NCI-H1930 (cell line): ENCODE data around the gene ENOX1.

Experiments used
- DNase-seq, 2 experiments: peaks; one replicate each; lab custom pipeline; 2025; lab: John Stamatoyannopoulos, UW

Gene ENOX1

DNA sequence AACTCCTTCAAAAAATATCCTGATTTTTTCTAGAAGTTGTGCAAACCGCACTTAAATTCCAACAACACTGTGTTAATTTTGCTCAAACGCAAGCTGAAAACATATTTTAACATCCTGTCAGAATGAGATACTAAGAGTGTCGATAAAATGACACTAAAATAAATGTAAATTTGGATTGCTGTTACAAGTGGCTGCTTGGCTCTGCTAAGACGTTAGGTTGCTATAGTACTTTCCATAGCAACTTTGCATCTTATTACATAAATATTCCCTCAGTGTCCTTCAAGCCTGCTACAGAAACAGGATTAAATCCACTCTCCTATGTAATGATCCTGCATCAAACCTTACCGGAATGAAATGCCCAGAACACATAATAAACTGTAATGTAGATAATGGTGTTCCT, 471.2 kb downstream of the ENOX1 start:
- DNase-seq = no peak

DNA sequence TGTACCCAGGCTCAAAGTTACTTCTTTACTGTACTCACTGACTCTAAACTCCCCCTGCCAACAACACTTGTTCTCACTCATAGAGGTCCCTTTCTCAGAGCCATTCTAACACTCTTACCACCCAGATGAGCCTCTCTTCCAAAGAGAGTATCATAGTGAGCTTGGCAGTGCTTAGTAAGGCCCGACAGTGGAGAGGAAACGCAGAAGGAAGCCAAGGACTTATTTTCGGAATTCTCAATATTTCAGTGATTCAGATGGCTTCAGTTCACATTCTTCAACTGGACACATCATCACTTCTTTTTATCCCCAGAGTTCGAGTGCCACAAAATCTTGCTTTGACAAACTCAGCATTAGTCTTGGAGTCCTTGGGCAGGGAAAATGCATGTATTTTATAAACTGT, 477.5 kb downstream of the ENOX1 start:
- no peak for DNase-seq

DNA sequence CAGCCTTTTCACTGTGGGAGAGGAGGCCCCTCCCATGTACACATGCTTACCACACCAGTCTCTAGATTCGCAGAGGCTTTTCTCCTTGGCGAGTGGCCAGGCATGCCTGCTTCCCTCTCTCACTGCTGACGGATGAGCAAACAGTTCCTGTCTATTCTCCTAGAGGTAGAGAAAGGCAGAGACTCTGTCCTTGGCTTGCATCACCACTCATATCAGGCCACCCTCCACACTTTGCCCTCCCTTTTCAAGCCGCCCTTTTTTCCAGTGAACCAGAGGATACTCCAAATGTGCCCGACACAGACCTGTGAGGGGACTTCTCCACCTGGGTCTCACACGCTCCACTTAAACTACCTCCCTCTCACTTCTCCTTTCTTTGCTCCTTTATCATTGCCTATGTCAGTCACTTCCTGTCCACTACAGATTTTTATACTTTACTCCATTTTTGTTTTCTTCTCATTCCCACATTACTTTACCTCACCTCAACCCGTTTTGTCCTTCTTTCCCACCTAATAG, 478.8 kb downstream of the ENOX1 start:
- peak; percentile 17 to 63 for DNase-seq

DNA sequence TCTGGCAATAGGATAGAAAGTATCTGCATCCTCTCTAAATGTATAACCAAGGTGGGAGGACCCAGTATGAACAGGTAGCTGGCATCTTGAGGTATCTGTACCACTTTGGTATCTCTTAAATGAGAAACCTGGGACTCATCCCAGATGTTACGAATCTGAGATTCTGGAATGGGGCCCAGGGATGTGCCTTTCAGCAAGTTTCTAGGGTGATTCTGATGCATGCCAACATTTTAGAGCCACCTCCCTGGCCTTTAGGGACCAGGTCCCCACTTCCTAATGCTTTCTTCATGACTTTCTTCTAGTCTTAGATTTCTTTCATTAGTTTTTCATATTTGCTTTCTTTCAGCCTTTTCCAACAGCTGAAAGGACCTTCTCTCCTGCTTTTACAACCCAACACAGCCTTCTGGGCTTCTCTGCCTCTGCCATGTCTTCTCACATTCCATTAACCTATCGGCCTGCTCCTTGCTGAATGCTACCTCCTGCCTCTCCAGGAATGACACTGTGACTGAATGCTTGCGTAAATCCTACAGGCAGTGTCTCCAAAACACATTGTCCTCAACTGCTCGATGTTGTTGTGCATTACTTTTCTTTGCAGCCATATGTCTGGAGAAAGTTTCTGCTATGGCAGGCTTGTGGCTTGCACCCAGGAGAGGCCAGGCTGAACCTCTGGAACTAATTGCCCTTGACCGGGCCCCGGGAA, 479.4 kb downstream of the ENOX1 start:
- DNase-seq = no peak

GRCh38 chr13:43306372-43306771, 480.4 kb downstream of the ENOX1 start:
- no peak for DNase-seq

DNA sequence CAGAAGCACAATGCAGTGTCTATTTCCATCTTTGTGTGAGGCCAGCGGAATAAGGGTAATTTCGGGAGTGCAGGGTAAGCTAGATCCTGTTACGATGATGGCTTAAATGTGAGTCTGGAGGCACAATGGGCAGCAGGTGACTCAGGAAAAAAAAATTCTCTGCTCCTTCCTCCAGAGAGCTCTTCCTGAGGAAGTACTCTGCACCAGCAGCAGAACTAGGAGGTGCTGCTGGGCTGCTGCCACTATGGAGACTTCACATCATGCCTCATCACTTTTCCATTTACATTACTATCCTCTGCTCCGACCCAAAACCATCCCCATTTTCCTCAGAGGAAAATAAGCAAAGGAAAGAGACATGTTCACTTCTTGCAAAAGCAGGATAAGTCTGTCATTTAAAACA, 481.4 kb downstream of the ENOX1 start:
- no peak for DNase-seq

DNA sequence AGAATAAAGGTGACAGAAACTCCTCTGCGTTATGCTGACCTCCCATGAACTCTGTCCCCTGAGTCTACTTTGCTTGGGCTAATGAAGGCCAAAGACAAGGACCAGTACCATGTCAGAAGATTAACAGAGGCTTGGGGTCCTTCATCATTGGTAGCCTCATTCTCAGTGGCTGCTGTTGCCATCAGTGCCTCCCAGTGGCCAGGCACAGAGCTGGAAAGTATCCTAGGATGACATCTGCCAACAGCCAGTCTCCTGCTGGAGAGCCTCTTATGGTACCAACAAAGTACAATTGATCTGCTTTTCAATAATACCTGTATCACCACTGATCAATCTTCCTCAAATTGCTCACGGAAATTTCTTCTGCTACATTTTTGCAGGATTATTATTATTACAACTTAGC, 481.8 kb downstream of the ENOX1 start:
- no peak for DNase-seq

DNA sequence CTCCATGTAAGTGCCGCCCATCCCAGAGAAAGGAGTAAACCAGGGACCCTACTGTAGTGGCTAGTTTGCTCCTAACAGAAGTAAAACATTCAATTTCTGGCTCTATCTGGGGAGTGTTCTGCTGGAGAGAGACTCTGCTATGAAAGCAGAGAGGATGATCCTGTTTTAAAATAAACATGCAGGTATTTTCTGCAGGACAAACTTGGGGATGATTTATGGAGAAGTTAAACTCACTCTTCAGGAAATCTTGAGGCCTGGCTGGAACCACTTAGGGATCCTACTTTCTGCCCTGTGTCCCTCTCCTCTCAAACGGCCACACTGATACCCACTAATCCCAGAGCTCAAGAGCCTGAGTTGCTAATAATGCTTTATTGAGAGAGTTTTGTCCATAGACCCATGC, 482.3 kb downstream of the ENOX1 start:
- no peak for DNase-seq

GRCh38 chr13:43303033-43303729, 483.6 kb downstream of the ENOX1 start:
- peak; percentile 37 to 45 for DNase-seq

GRCh38 chr13:43301346-43301969, 485.3 kb downstream of the ENOX1 start:
- no peak for DNase-seq

DNA sequence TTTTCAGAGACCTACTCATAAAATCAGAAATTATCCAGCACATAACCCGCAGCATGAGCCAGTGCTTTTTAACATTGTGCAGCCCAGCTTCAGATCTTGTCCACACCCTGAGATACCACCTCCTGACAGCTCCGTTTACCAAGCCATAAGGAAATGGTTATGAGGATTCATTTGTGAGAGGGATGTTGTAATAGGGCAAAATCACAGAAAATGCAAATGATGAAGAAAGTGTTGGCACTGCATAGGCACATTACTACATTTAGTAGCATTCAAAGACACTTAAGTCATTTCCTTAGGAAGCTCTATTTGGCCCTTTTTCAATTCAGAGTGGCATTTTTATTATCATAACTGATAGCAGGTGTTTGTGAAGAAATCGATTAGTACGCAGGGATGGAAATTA, 485.9 kb downstream of the ENOX1 start:
- DNase-seq = no peak

- no peak for DNase-seq
Observed at GRCh38 chr13:43299374-43299773, 487.4 kb downstream of the ENOX1 start.

DNA sequence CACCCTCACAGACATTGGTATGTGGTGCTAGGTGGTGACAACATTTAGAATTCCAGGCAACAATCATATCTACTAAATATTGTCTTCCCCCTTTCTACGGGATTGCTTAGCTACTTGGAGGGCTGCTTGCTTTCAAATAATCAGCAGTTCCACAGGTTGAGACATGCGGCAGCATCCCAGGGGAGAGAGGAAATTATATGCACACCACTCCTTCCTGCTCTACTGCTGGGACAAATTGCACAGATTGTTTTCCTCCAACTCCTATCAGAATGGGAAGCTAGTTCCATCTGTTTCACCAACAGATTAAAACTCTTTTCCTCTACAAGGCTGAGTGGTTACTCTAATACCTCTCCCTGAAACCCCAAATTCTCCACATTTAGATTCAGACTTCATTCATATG, 488.0 kb downstream of the ENOX1 start:
- no peak for DNase-seq

- DNase-seq = no peak
Observed at GRCh38 chr13:43297967-43298678, 488.6 kb downstream of the ENOX1 start.

DNA sequence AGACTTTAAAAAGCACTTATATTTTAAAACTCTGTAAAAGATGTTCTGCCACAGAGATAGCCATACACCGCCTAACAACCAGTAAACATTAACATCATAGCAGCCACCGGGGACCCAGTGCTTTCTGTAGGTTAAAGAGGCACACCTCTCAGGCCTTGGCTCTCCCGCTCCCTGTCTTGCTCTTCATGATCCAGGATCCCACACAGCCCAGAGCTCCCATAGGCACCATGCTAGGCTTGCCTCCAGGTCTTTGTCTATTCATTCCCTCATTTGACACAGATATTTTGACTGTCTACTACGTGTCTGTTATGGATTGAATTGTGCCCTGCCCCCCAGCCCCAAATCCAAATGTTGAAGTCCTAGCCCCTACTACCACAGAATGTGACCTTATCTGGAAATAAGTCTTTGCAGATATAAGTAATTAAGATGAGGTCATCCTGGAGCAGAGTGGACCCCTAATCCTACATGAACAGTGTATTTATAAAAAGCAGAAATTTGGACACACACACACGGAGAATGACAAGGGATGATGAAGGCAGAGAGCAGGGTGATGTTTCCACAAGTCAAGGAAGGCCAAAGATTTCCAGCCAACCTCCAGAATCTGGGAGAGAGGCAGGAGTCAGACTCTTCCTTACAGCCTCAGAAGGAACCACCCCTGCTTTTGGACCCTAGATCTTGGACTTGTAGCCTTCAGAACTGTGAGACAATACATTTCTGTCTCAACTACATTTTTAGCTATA, 490.8 kb downstream of the ENOX1 start:
- DNase-seq = no peak

- no peak for DNase-seq
Observed at GRCh38 chr13:43295321-43295720, 491.5 kb downstream of the ENOX1 start.

GRCh38 chr13:43294412-43294811, 492.4 kb downstream of the ENOX1 start:
- no peak for DNase-seq

DNA sequence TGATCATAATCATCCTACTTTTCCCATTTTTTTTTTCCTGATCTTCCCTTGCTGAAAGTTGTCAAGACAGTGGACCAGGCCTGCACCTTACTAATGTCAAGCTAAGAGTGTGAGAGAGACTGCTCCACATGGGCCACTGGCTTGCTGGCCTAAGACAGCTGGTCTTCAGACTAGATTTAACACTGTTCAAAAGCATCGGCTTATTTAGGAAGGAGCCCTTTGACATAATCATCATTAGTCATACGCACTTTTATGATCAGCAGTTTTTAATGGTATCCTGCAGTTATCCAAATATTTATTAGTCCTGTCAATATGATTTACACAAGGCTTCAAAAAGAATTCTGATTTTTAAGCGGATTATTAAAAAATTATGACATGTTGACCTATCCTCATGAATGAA, 492.8 kb downstream of the ENOX1 start:
- no peak for DNase-seq

- DNase-seq = no peak
Observed at GRCh38 chr13:43293561-43293960, 493.2 kb downstream of the ENOX1 start.

DNA sequence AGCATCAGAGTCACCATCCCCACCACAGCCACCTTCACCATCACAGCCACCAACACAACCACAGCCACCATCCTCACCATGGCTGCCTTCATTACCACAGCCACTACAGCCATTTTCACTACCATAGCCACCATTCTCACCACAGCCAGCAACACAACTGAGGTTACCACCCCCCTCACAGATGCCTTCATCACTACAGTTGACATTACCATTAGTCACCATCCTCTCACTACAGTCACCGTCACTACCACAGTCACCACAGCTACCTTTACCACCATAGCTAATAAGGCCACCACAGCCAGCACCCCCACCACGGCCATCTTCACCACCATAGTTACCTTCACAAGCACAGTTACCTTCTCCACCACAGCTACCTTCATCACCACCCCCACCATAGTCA, 493.8 kb downstream of the ENOX1 start:
- no peak for DNase-seq

- DNase-seq = no peak
Observed at GRCh38 chr13:43291287-43292060, 495.3 kb downstream of the ENOX1 start.
